ENCODE measurements around the gene PTGER3. TPM values are rescaled to one million over a fixed set of nuclear protein-coding genes. Genes with fewer than 3 reads are reported as not detected.

Gene PTGER3
- total RNA-seq, 2 experiments from 2014 or later: not detected

- H3K4me3 Mint-ChIP-seq: no peak overlapping the region
- H3K9me3 Mint-ChIP-seq: no peaks in the 10 kb centered on the region
- H3K4me1 Mint-ChIP-seq: peaks cover 24% of the 10 kb centered on the region
These were observed 24.1 kb upstream of the PTGER3 start for GRCh38 chr1:71071720-71072119.

GRCh38 chr1:71068325-71069240, 21.0 kb upstream of the PTGER3 start:
- Mint-ChIP-seq H3K36me3 (peaks cover 19% of the 10 kb centered on the region), H3K27ac (peak overlapping the region; percentile 63), H3K27me3 (no peaks in the 10 kb centered on the region), H3K4me3 (no peak overlapping the region), H3K4me1 (peaks cover 13% of the 10 kb centered on the region), H3K9me3 (no peaks in the 10 kb centered on the region)
- no peak for DNase-seq

More at GRCh38 chr1:71071720-71072119, 24.1 kb upstream of the PTGER3 start:
- peaks cover 35% of the 10 kb centered on the region for H3K36me3 Mint-ChIP-seq
- H3K27ac Mint-ChIP-seq: peak overlapping the region; percentile 30
- no peaks in the 10 kb centered on the region for H3K27me3 Mint-ChIP-seq
- DNase-seq: no peak

- peaks cover 3% of the 10 kb centered on the region for H3K27me3 Mint-ChIP-seq
- DNase-seq: no peak
- no peak overlapping the region for H3K4me3 Mint-ChIP-seq
- H3K27ac Mint-ChIP-seq: no peak overlapping the region
- H3K9me3 Mint-ChIP-seq: no peaks in the 10 kb centered on the region
- peaks cover 3% of the 10 kb centered on the region for H3K4me1 Mint-ChIP-seq
- peaks cover 9% of the 10 kb centered on the region for H3K36me3 Mint-ChIP-seq
These were observed 7.2 kb upstream of the PTGER3 start for GRCh38 chr1:71054791-71055190.

- DNase-seq: no peak
- Mint-ChIP-seq H3K36me3 (peaks cover 7% of the 10 kb centered on the region), H3K4me3 (no peak overlapping the region), H3K27me3 (peaks cover 5% of the 10 kb centered on the region), H3K27ac (no peak overlapping the region), H3K4me1 (peaks cover 3% of the 10 kb centered on the region), H3K9me3 (no peaks in the 10 kb centered on the region)
These were observed 6.7 kb upstream of the PTGER3 start for GRCh38 chr1:71054281-71054731.

GRCh38 chr1:71053758-71054157, 6.1 kb upstream of the PTGER3 start:
- Mint-ChIP-seq H3K4me3 (no peak overlapping the region), H3K9me3 (no peaks in the 10 kb centered on the region), H3K27me3 (peaks cover 7% of the 10 kb centered on the region), H3K4me1 (peaks cover 3% of the 10 kb centered on the region), H3K27ac (no peak overlapping the region), H3K36me3 (peaks cover 5% of the 10 kb centered on the region)
- no peak for DNase-seq

GRCh38 chr1:71053146-71053545, 5.5 kb upstream of the PTGER3 start:
- DNase-seq: no peak
- no peak overlapping the region for H3K27ac Mint-ChIP-seq
- H3K27me3 Mint-ChIP-seq: peaks cover 13% of the 10 kb centered on the region
- H3K36me3 Mint-ChIP-seq: peaks cover 5% of the 10 kb centered on the region
- peaks cover 4% of the 10 kb centered on the region for H3K4me1 Mint-ChIP-seq
- H3K9me3 Mint-ChIP-seq: no peaks in the 10 kb centered on the region
- no peak overlapping the region for H3K4me3 Mint-ChIP-seq

- Mint-ChIP-seq H3K9me3 (no peaks in the 10 kb centered on the region), H3K4me3 (no peak overlapping the region), H3K27ac (no peak overlapping the region), H3K36me3 (no peaks in the 10 kb centered on the region), H3K4me1 (peaks cover 18% of the 10 kb centered on the region), H3K27me3 (peaks cover 40% of the 10 kb centered on the region)
- no peak for DNase-seq
These were observed 2.5 kb upstream of the PTGER3 start for GRCh38 chr1:71049951-71050598.

GRCh38 chr1:71046891-71047634, 553 bp downstream of the PTGER3 start:
- Mint-ChIP-seq H3K36me3 (no peaks in the 10 kb centered on the region), H3K27ac (no peak overlapping the region), H3K9me3 (no peaks in the 10 kb centered on the region), H3K4me1 (peaks cover 15% of the 10 kb centered on the region), H3K4me3 (peak overlapping the region; percentile 66), H3K27me3 (peaks cover 50% of the 10 kb centered on the region)
- DNase-seq: peak; percentile 21

GRCh38 chr1:71045463-71046028, 2.1 kb downstream of the PTGER3 start:
- H3K27ac Mint-ChIP-seq: no peak overlapping the region
- H3K27me3 Mint-ChIP-seq: peaks cover 55% of the 10 kb centered on the region
- peaks cover 16% of the 10 kb centered on the region for H3K4me1 Mint-ChIP-seq
- no peak overlapping the region for H3K4me3 Mint-ChIP-seq
- no peak for DNase-seq
- no peaks in the 10 kb centered on the region for H3K9me3 Mint-ChIP-seq
- H3K36me3 Mint-ChIP-seq: no peaks in the 10 kb centered on the region

GRCh38 chr1:71044833-71045232, 2.8 kb downstream of the PTGER3 start:
- Mint-ChIP-seq H3K4me3 (no peak overlapping the region), H3K9me3 (no peaks in the 10 kb centered on the region), H3K27me3 (peaks cover 54% of the 10 kb centered on the region), H3K4me1 (peaks cover 16% of the 10 kb centered on the region), H3K27ac (no peak overlapping the region), H3K36me3 (no peaks in the 10 kb centered on the region)
- no peak for DNase-seq

GRCh38 chr1:71043065-71043464, 4.6 kb downstream of the PTGER3 start:
- no peaks in the 10 kb centered on the region for H3K9me3 Mint-ChIP-seq
- H3K27ac Mint-ChIP-seq: no peak overlapping the region
- H3K4me1 Mint-ChIP-seq: peaks cover 15% of the 10 kb centered on the region
- DNase-seq: no peak
- peaks cover 54% of the 10 kb centered on the region for H3K27me3 Mint-ChIP-seq
- H3K4me3 Mint-ChIP-seq: no peak overlapping the region
- H3K36me3 Mint-ChIP-seq: no peaks in the 10 kb centered on the region

- Mint-ChIP-seq H3K27ac (no peak overlapping the region), H3K36me3 (no peaks in the 10 kb centered on the region), H3K4me3 (no peak overlapping the region), H3K9me3 (no peaks in the 10 kb centered on the region), H3K4me1 (peaks cover 7% of the 10 kb centered on the region), H3K27me3 (peaks cover 44% of the 10 kb centered on the region)
- DNase-seq: no peak
These were observed 5.8 kb downstream of the PTGER3 start for GRCh38 chr1:71041806-71042205.

GRCh38 chr1:71039661-71040262, 7.9 kb downstream of the PTGER3 start:
- peaks cover 32% of the 10 kb centered on the region for H3K27me3 Mint-ChIP-seq
- H3K36me3 Mint-ChIP-seq: no peaks in the 10 kb centered on the region
- peaks cover 2% of the 10 kb centered on the region for H3K4me1 Mint-ChIP-seq
- no peak overlapping the region for H3K27ac Mint-ChIP-seq
- H3K9me3 Mint-ChIP-seq: no peaks in the 10 kb centered on the region
- no peak for DNase-seq
- no peak overlapping the region for H3K4me3 Mint-ChIP-seq

- H3K4me3 Mint-ChIP-seq: no peak overlapping the region
- no peaks in the 10 kb centered on the region for H3K36me3 Mint-ChIP-seq
- peaks cover 2% of the 10 kb centered on the region for H3K4me1 Mint-ChIP-seq
- H3K27me3 Mint-ChIP-seq: peaks cover 30% of the 10 kb centered on the region
- DNase-seq: no peak
- no peaks in the 10 kb centered on the region for H3K9me3 Mint-ChIP-seq
- H3K27ac Mint-ChIP-seq: no peak overlapping the region
These were observed 8.7 kb downstream of the PTGER3 start for GRCh38 chr1:71038942-71039341.

Measured in activated naive CD8-positive, alpha-beta T cell treated with anti-CD3 and anti-CD28 coated beads for 36 hours (primary cell).